ENCODE data around the gene AGBL4. TPM values are rescaled to one million over a fixed set of nuclear protein-coding genes. Genes with fewer than 3 reads are reported as not detected.
"Not testable (repeated sequence)": the region's sequence is repeated elsewhere in the genome, so short reads cannot be mapped to it uniquely, and the experiment has no call there.

AGBL4 gene
- total RNA-seq, 1 donor from 2014 or later: not detected

GRCh38 chr1:49045371-49045770 is 978.4 kb downstream of the AGBL4 start:
- intact Hi-C loops (cut with micrococcal nuclease): no loop called here

DNA sequence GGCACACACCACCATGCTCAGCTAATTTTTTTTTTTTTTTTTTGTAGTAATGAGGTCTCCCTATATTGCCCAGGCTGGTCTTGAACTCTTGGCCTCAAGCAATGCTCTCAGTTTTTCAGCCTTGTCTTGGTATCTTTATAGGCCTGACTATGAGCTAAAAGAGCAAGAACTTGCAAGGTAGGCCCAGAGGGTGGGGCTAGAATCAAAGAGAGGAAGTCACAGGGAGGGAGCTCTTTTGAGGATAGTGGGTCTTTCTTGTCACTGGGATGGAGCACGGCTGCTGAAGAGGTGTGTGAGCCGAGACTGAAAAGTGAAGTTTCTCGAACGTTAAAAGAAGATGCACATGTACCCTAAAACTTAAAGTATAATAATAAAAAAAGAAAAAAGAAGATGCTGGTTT is 987.1 kb downstream of the AGBL4 start:
- intact Hi-C loops (cut with micrococcal nuclease): no loop called here

- intact Hi-C loops (cut with micrococcal nuclease): no loop called here
These were observed 995.4 kb downstream of the AGBL4 start for GRCh38 chr1:49028396-49028795.

GRCh38 chr1:49026230-49026811 is 997.4 kb downstream of the AGBL4 start:
- intact Hi-C loops (cut with micrococcal nuclease): no loop called here

DNA sequence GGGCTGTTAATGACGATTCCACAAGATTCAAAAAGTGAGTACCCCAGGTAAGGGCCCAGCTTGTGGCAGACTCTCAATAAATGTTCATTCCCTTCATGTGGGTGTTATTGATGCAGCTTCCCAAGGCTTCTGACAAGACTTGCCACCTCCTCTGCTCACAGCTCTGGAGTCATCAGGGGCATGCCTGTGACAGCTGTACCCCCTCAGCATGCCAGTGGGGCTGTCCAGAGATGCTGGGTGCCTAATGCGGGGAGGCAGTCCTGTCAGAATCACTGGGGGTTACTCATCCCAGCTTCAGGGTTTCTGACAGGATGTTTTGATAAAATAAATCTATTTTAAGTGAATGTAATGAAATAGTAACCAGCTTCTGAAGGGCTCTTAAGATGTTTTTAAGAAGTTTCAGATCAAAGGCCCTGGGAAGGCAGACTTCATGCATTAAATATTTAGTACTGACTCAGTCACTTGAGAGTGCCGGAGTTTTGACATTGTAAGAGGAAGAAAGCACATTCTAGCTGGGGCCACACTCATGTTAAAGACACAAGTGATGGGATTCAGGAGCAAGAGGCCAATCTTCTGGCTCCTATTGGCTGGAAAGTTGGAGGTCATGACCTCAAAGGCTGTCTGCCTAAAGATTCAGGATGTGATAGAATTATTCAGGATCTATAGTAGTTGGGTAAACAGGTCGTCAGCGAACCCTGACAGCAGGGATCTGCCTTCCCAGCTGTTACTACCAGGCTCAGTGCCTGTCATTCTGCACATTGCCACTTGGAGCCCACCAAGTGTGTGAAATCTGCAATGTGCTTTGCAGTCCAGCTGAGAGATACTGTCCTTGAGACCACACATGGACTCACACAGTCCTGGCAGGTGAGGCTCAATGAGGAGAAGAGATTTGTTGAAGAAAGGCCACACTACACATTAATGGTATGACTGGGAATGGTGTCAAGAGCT is 1007.5 kb downstream of the AGBL4 start:
- intact Hi-C loops (cut with micrococcal nuclease): no loop called here

GRCh38 chr1:49013079-49013478 is 1010.7 kb downstream of the AGBL4 start:
- intact Hi-C loops (cut with micrococcal nuclease): no loop called here

GRCh38 chr1:49002981-49003380 is 1020.8 kb downstream of the AGBL4 start:
- intact Hi-C loops (cut with micrococcal nuclease): not testable (repeated sequence)

- intact Hi-C loops (cut with micrococcal nuclease): no loop called here
These were observed 1024.4 kb downstream of the AGBL4 start for GRCh38 chr1:48999321-48999720.

GRCh38 chr1:48996311-48996710 is 1027.4 kb downstream of the AGBL4 start:
- intact Hi-C loops (cut with micrococcal nuclease): no loop called here

DNA sequence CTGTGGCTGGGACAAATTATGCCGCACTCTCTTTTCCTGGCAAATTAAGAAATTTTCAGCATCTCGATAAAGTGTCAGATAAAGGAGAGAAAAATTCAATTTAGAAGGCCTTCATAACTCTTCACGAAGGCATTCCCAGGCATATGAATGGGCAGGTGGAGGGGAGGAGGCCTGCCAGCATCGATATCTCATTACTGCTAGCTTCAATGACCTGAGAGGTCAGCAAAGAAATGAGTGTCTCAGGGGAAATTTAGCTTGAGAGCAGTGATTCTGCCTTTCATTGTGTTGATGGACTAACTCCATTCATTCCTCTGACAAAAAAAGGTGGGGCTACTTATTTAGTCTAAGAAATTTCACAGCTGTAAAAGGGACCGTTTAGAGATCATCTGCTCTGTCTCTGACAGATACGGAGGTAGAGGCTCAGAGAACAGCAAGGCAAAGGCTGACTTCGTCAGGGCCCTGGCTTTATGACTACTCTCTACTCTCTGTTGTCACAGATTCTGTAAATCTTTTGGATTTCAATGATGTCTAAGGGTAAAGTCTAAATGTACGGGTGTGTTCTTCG is 1035.0 kb downstream of the AGBL4 start:
- intact Hi-C loops (cut with micrococcal nuclease): no loop called here

DNA sequence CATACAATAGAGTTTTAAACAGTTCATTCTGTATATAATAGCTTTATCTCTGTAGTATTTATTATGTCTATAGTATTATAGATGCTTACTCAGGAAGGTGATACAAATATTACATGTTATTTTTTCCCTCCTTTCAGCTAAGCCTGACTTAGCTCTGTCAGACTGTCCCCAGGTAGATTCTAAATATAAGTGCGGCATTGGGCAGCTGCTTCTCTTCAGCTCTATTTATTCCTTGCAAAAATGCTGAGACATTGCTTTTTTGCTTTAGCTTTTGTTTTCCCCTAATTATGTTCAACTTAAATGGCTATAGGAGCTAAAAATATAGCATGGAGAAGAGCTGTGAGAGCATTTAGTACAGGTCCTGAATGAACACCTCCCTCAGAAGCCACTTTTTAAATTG is 1043.8 kb downstream of the AGBL4 start:
- intact Hi-C loops (cut with micrococcal nuclease): no loop called here

- intact Hi-C loops (cut with micrococcal nuclease): no loop called here
These were observed 1045.3 kb downstream of the AGBL4 start for GRCh38 chr1:48978413-48978812.

DNA sequence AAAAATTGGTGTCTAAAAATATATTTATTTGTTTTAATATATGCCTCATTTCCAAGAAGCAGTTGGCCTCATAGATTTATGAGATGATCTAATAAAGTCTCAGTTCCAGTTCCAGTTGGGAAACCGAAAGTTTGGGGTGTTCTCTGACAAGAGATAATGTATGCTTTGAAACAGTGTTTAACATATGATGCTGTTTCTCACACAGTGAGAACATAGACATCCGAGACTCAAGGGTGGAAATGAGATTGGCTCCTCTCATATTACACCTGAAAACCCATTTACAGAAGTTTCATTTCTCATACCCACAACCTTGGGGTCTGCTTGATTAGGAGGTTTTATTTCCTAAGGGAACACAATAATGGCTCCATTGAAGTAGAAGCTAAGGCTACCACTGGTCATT is 1046.5 kb downstream of the AGBL4 start:
- intact Hi-C loops (cut with micrococcal nuclease): no loop called here

DNA sequence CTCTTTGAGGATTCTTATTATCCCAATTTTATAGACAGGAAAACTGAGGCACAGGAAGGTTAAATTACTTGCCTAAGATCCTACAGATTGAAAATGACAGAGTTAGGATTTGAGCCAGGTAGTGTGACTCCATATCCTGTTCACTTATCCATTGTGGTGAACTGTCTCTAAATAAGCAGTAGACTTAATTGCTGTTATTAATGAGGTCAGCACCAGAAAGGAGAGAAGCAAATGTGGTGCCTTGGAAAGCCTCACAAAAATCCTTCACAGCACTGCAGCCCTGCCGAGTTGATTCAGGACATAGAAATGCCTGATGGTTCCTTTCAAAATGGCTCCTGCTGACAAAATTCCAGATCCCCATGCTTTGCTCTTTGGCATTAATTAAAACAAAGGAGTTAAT is 1053.8 kb downstream of the AGBL4 start:
- intact Hi-C loops (cut with micrococcal nuclease): no loop called here

DNA sequence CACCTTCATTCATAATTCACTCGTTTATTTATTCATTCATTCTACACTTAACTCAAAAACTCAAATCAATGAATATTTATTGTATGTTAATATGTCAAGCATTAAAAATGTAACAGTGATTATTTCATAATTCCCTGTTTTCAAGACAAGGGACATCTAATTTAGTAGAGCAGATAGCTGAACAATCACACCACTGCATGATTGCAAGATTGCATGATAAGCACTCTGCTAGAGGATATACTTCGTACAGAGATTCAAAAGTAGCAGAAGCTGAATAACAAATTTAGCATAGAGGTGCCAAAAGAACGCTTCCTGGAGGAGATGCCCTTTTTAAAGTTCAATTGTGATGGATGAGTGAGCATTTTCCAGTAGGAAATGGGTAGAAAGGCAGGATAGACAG is 1056.4 kb downstream of the AGBL4 start:
- intact Hi-C loops (cut with micrococcal nuclease): no loop called here

DNA sequence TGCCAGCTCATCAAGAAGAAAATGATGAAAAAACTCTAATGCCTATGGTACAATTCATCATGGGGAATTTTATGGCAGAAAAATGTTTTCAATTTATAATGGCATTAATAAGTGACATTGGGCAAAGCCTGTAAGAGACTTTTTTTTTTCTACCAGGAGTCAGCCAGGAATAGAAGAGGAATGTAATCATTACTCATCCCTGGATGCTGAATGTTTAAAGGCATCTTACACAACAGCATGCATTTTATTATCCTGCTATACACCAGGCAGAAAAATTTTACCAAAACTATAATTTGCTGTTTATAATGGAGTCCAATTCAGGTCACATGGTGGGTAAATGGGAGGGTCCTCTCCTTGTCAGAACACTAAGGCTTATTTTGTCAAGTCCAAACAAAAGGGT is 1057.2 kb downstream of the AGBL4 start:
- intact Hi-C loops (cut with micrococcal nuclease): no loop called here

DNA sequence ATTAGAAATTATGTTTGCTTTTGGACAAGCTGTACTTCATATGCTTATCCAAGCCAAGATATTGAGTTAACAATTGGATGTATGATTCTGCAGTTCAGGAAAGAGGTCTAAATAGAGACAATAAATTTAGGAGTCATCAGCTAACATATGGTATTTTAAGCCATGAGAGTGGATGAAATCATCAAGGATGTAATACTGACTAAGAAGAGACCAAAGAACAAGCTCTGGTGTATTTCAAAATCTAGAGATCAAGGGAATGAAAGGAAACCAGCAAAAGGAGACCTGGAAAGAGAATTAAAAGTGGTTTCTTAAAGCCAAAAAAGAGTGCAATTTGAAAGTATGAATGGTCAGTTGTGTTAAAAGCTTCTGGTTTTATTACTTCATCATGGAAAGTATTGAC is 1063.4 kb downstream of the AGBL4 start:
- intact Hi-C loops (cut with micrococcal nuclease): no loop called here

- intact Hi-C loops (cut with micrococcal nuclease): no loop called here
These were observed 1068.0 kb downstream of the AGBL4 start for GRCh38 chr1:48955774-48956173.

DNA sequence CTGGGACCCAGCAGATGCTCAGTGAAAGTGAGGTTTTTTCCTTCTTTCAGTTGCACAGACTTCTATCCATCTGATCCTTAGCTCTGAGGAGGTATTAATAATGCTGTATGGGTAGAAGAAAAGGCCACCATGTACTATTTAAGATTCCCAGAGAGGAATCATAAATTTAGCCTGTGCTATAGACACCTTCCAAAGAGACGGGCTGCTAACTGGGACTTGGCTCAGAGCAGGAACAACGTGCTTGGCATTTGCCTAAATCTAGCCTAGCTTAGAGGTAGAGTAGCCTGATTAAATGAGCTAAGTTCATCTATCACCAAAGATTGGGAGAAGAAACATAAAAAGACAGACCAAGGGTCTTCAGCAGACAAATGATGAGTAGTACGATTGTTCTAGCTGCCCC is 1070.1 kb downstream of the AGBL4 start:
- intact Hi-C loops (cut with micrococcal nuclease): no loop called here

DNA sequence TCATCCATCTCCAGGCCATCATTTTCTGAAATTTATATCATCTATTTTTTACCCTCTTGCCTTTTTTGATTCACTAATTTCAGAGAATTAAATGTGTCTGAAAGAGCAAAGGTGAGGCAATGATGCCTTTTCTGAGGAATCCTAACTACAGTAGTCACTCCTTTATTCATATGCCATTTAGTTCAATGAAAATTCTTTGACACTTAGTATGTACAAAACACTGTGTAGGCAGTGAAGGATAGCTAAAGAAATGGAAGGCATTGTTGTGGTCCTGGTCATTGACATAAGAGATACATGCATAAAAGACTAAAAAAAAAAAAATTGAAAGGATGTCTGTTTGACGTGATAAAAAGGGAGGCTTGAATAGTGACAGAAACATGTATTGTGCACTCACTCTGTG is 1075.2 kb downstream of the AGBL4 start:
- intact Hi-C loops (cut with micrococcal nuclease): no loop called here

DNA sequence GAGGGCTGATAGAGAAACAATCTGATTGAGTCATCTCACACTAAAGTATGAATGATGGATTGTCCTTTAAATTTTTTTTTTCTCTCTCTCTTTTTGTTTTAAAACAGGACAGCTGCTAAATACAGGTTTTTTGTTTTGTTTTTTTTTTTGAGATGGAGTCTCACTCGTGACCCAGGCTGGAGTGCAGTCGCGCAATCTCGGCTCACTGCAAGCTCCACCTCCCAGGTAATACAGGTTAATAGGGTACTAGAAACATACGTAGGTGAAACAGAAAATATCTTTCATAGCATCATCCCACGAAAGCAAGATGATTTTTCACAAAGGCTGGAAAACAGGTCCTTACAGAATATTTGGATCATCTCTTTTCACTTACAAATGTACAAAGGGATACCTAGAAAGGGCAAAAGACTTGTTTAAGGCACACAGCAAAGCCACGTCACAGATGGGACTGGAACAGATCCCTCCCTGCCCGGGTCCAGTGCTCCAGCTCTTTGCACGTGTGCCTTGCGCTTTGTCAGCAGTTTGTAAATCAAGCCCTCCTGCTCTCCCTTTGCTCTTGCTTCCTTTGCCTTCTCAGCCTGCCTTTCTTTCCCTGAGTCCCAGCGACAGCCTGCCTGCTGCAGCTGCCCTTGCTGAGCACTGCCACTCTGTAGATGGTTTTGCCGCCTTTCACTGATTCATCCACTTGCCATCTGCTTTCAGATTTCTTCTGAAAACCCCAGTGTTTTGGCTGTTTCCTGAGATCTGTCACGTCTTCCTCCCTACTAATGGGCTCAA is 1075.8 kb downstream of the AGBL4 start:
- intact Hi-C loops (cut with micrococcal nuclease): no loop called here

GRCh38 chr1:48946070-48946469 is 1077.7 kb downstream of the AGBL4 start:
- intact Hi-C loops (cut with micrococcal nuclease): no loop called here
